IPS-NIHi7 (cell line): ENCODE measurements around the gene PCSK5.
"Not testable (repeated sequence)": the region's sequence is repeated elsewhere in the genome, so short reads cannot be mapped to it uniquely, and the experiment has no call there.

Experiments used
- DNase-seq: peaks from one replicate; pipeline ENCODE4 v3.0.0; 2012; ENCODE audit warnings: mixed read lengths; ENCODE audit errors: extremely low spot score

Gene PCSK5

GRCh38 chr9:75889977-75890471, 449 bp upstream of the PCSK5 start:
- peak; percentile 14 for DNase-seq

GRCh38 chr9:75891277-75891741, 836 bp downstream of the PCSK5 start:
- no peak for DNase-seq

GRCh38 chr9:75891771-75892215, 1.3 kb downstream of the PCSK5 start:
- peak; percentile 26 for DNase-seq

- DNase-seq = peak; percentile 37
Measured at GRCh38 chr9:75892216-75892911, 1.9 kb downstream of the PCSK5 start.

GRCh38 chr9:75893106-75893505, 2.6 kb downstream of the PCSK5 start:
- no peak for DNase-seq

- DNase-seq = no peak
Measured at GRCh38 chr9:75894566-75894965, 4.1 kb downstream of the PCSK5 start.

GRCh38 chr9:75895112-75895511, 4.6 kb downstream of the PCSK5 start:
- DNase-seq = no peak

- DNase-seq = no peak
Measured at GRCh38 chr9:75896193-75896592, 5.7 kb downstream of the PCSK5 start.

GRCh38 chr9:75900893-75901524, 10.5 kb downstream of the PCSK5 start:
- not testable (repeated sequence) for DNase-seq

- DNase-seq = no peak
Measured at GRCh38 chr9:75903785-75904360, 13.4 kb downstream of the PCSK5 start.

GRCh38 chr9:75904364-75904763, 13.9 kb downstream of the PCSK5 start:
- DNase-seq = no peak

GRCh38 chr9:75906531-75906930, 16.1 kb downstream of the PCSK5 start:
- DNase-seq = no peak

GRCh38 chr9:75907329-75907728, 16.9 kb downstream of the PCSK5 start:
- DNase-seq = no peak

- no peak for DNase-seq
Measured at GRCh38 chr9:75907923-75908322, 17.4 kb downstream of the PCSK5 start.

GRCh38 chr9:75909776-75910175, 19.3 kb downstream of the PCSK5 start:
- no peak for DNase-seq

GRCh38 chr9:75910731-75911130, 20.3 kb downstream of the PCSK5 start:
- no peak for DNase-seq

- no peak for DNase-seq
Measured at GRCh38 chr9:75911390-75911789, 20.9 kb downstream of the PCSK5 start.

- DNase-seq = no peak
Measured at GRCh38 chr9:75912951-75913350, 22.5 kb downstream of the PCSK5 start.

GRCh38 chr9:75914002-75914401, 23.5 kb downstream of the PCSK5 start:
- DNase-seq = no peak

GRCh38 chr9:75914883-75915452, 24.5 kb downstream of the PCSK5 start:
- DNase-seq = no peak

GRCh38 chr9:75918154-75918553, 27.7 kb downstream of the PCSK5 start:
- no peak for DNase-seq

- DNase-seq = no peak
Measured at GRCh38 chr9:75918909-75919308, 28.4 kb downstream of the PCSK5 start.
